Vagina (tissue), 2 donors: ENCODE data around the gene IL12RB2.
"Not testable (repeated sequence)": the region's sequence is repeated elsewhere in the genome, so short reads cannot be mapped to it uniquely, and the experiment has no call there.

Experiments used
- CTCF ChIP-seq, 3 experiments: fragments of 450-650 bp in 2 of 3; fragments of 200-600 bp in 1 of 3; sonication (generic) in 1 of 3; IDR thresholded peaks; one replicate each; pipeline ENCODE4 v1.5.1; 2017 to 2019; ENCODE audit warnings: antibody characterized with exemption in 3 of 3, mild to moderate bottlenecking in 2 of 3, moderate library complexity in 2 of 3
- POLR2AphosphoS5 ChIP-seq, 2 donors: sonication (generic); formaldehyde crosslinking; IDR thresholded peaks; one replicate each; pipeline ENCODE4 v1.9.0; 2017; ENCODE audit warnings: antibody characterized with exemption in 2 of 2, mild to moderate bottlenecking in 2 of 2, low read depth in 1 of 2; ENCODE audit not compliant: insufficient read depth in 1 of 2

- TF ChIP-seq CTCF (IDR thresholded peaks at IDR 0.05); POLR2AphosphoS5 (IDR thresholded peaks at IDR 0.05; ENCODE audit: insufficient read depth in 1 of 2, low read depth in 1 of 2): not testable (repeated sequence)
Measured at GRCh38 chr1:67400029-67400786, 92.5 kb downstream of the IL12RB2 start.
